Measurements from ENCODE around the gene B4GALT1. TPM values are rescaled to one million over a fixed set of nuclear protein-coding genes. Genes with fewer than 3 reads are reported as not detected.

B4GALT1 gene
- total and polyA plus RNA-seq, 2 donors (not counting 3 experiments of a cell fraction or from before 2014, with no cell fraction given) = 61.4 to 66.5 TPM

DNA sequence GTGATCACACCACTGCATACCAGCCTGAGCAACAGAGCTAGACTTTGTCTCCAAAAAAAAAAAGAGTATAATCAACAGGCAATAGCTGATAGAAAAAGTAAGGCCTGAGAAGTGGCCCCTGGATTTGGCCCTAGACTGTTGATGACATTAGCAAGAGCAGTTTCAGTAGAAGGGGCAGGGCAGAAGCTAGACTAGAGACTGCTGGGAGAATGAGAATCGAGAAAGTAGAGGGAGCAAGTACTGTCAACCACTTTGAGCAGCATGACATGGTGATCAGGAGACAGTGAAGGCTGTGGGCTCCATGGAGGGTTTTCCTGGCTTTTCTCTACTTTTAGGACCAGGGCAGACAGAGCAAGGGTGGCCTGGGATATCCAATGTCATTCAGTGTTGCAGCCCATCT is 34.9 kb upstream of the B4GALT1 start:
- dilution Hi-C loops (cut with MboI; ENCODE audit: extremely low pct_ligation_motif_present, low sequenced_read_pairs) (no loop called here), intact Hi-C loops (cut with micrococcal nuclease) (no loop called here)
- Histone ChIP-seq H3K79me2 (ENCODE audit: control insufficient read depth, insufficient read depth, low read length) (no peaks in the 10 kb centered on the region), H3K4me2 (ENCODE audit: insufficient read depth, low read length) (no peak overlapping the region), H4K20me1 (replicated peaks; ENCODE audit: control insufficient read depth, extremely low read depth, insufficient read depth, low read length) (no peaks in the 10 kb centered on the region), H3K4me1 (ENCODE audit: control insufficient read depth, extremely low read depth, insufficient read depth, low read length) (no peaks in the 10 kb centered on the region), H3K9ac (replicated peaks; ENCODE audit: extremely low read depth, insufficient read depth, low read length) (no peak overlapping the region), H3K36me3 (ENCODE audit: control insufficient read depth in 2 of 2, extremely low read depth in 1 of 2, insufficient read depth in 2 of 2, low read length in 2 of 2) (no peaks in the 10 kb centered on the region), H3K27me3 (ENCODE audit: control insufficient read depth in 2 of 2, insufficient read depth in 2 of 2, low read length in 2 of 2) (peaks cover 16 to 31% of the 10 kb centered on the region in 2 experiments), H2AFZ (ENCODE audit: low read depth, low read length) (no peak overlapping the region), H3K9me1 (replicated peaks; ENCODE audit: control insufficient read depth, extremely low read depth, insufficient read depth, low read length) (no peaks in the 10 kb centered on the region), H3K27ac (ENCODE audit: insufficient read depth, low read depth, low read length) (no peak overlapping the region), H3K9me3 (replicated peaks; ENCODE audit: control insufficient read depth, insufficient read depth, low read length) (no peaks in the 10 kb centered on the region), H3K4me3 (replicated peaks in 1 of 3; ENCODE audit: insufficient read depth in 1 of 3, low read depth in 1 of 3, low read length in 3 of 3) (no peak overlapping the region)
- POLR2A ChIA-PET = no interaction called here
- DNase-seq (ENCODE audit: low read depth, low spot score) (no peak), FAIRE-seq (no peak)
- CTCF ChIA-PET = interaction anchor here (1.4 to 2.0 kb wide), 4 partner anchors 11 to 30 kb away, joined by 3 to 9 read pairs (median 4); no protein-coding TSS in a partner anchor
- TF ChIP-seq FOS (IDR thresholded peaks at IDR 0.05; ENCODE audit: borderline replicate concordance, insufficient read depth, low read length) (no peak), POLR2AphosphoS5 (IDR thresholded peaks at IDR 0.05; ENCODE audit: insufficient read depth, low read depth, low read length) (no peak)
- no TSS peak for BruUV-seq (replicated peaks)

DNA sequence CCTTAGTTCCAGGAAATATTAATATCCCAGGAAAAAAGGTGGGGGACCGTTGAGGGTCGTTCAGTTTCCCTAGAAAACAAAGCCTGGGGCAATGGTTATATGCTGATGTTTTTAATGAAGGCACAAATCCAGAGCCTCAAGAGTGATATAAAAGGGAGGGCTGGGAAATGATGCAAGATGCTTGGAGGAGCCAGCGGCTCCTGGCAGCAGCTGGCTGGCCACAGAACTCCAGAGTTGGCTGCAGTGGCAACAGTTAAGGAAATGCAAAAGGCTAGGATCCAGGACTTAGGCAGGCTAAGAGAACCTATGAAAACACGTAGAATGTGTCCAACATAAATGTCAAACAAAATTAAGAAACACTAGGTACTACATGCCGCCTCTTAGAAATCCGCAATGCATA is 31.0 kb upstream of the B4GALT1 start:
- no peak overlapping the region for H2AFZ ChIP-seq (ENCODE audit: low read depth, low read length)
- H3K4me1 ChIP-seq (ENCODE audit: control insufficient read depth, extremely low read depth, insufficient read depth, low read length) = no peaks in the 10 kb centered on the region
- H3K9ac ChIP-seq (replicated peaks; ENCODE audit: extremely low read depth, insufficient read depth, low read length) = no peak overlapping the region
- peaks cover 8 to 18% of the 10 kb centered on the region in 2 experiments for H3K27me3 ChIP-seq (ENCODE audit: control insufficient read depth in 2 of 2, insufficient read depth in 2 of 2, low read length in 2 of 2)
- no peak overlapping the region for H3K27ac ChIP-seq (ENCODE audit: insufficient read depth, low read depth, low read length)
- no peak overlapping the region for H3K4me2 ChIP-seq (ENCODE audit: insufficient read depth, low read length)
- DNase-seq (ENCODE audit: low read depth, low spot score) (no peak), FAIRE-seq (no peak)
- no peaks in the 10 kb centered on the region for H3K9me3 ChIP-seq (replicated peaks; ENCODE audit: control insufficient read depth, insufficient read depth, low read length)
- CTCF ChIA-PET = no interaction called here
- no peaks in the 10 kb centered on the region for H3K79me2 ChIP-seq (ENCODE audit: control insufficient read depth, insufficient read depth, low read length)
- H3K36me3 ChIP-seq (ENCODE audit: control insufficient read depth in 2 of 2, extremely low read depth in 1 of 2, insufficient read depth in 2 of 2, low read length in 2 of 2) = no peaks in the 10 kb centered on the region
- POLR2A ChIA-PET = no interaction called here
- no peaks in the 10 kb centered on the region for H3K9me1 ChIP-seq (replicated peaks; ENCODE audit: control insufficient read depth, extremely low read depth, insufficient read depth, low read length)
- no peak for TF ChIP-seq MYC (IDR thresholded peaks at IDR 0.05; ENCODE audit: low read depth, low read length)
- TF ChIP-seq EZH2 (IDR thresholded peaks at IDR 0.05; ENCODE audit: borderline replicate concordance, low read depth, low read length, severe bottlenecking) = no peak
- TF ChIP-seq POLR2A (IDR thresholded peaks at IDR 0.05; ENCODE audit: low read depth, low read length) = no peak
- TF ChIP-seq, protein P1, sequence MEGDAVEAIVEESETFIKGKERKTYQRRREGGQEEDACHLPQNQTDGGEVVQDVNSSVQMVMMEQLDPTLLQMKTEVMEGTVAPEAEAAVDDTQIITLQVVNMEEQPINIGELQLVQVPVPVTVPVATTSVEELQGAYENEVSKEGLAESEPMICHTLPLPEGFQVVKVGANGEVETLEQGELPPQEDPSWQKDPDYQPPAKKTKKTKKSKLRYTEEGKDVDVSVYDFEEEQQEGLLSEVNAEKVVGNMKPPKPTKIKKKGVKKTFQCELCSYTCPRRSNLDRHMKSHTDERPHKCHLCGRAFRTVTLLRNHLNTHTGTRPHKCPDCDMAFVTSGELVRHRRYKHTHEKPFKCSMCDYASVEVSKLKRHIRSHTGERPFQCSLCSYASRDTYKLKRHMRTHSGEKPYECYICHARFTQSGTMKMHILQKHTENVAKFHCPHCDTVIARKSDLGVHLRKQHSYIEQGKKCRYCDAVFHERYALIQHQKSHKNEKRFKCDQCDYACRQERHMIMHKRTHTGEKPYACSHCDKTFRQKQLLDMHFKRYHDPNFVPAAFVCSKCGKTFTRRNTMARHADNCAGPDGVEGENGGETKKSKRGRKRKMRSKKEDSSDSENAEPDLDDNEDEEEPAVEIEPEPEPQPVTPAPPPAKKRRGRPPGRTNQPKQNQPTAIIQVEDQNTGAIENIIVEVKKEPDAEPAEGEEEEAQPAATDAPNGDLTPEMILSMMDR (IDR thresholded peaks at IDR 0.05; ENCODE audit: extremely low read depth in 1 of 2, insufficient read depth in 1 of 2, low read depth in 1 of 2, low read length in 2 of 2) = no peak
- no peak for TF ChIP-seq FOS (IDR thresholded peaks at IDR 0.05; ENCODE audit: borderline replicate concordance, insufficient read depth, low read length)
- TF ChIP-seq, protein P2, sequence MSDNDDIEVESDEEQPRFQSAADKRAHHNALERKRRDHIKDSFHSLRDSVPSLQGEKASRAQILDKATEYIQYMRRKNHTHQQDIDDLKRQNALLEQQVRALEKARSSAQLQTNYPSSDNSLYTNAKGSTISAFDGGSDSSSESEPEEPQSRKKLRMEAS (IDR thresholded peaks at IDR 0.05; ENCODE audit: insufficient read depth, insufficient read length) = no peak
- no peak for TF ChIP-seq POLR2AphosphoS5 (IDR thresholded peaks at IDR 0.05; ENCODE audit: insufficient read depth, low read depth, low read length)
- no peak for TF ChIP-seq GATA2 (IDR thresholded peaks at IDR 0.05; ENCODE audit: insufficient read depth, insufficient read length, low read depth, low read length)
- TF ChIP-seq JUN (IDR thresholded peaks at IDR 0.05; ENCODE audit: borderline replicate concordance, insufficient read depth, insufficient read length, low read depth) = no peak
- H3K4me3 ChIP-seq (replicated peaks in 1 of 3; ENCODE audit: insufficient read depth in 1 of 3, low read depth in 1 of 3, low read length in 3 of 3) = no peak overlapping the region
- dilution Hi-C loops (cut with MboI; ENCODE audit: extremely low pct_ligation_motif_present, low sequenced_read_pairs) = no loop called here
- H4K20me1 ChIP-seq (replicated peaks; ENCODE audit: control insufficient read depth, extremely low read depth, insufficient read depth, low read length) = no peaks in the 10 kb centered on the region
- intact Hi-C loops (cut with micrococcal nuclease) = no loop called here
- BruUV-seq (replicated peaks) = no TSS peak

Data from endothelial cell of umbilical vein (primary cell).